ENCODE results near the gene FXYD1.

DNA sequence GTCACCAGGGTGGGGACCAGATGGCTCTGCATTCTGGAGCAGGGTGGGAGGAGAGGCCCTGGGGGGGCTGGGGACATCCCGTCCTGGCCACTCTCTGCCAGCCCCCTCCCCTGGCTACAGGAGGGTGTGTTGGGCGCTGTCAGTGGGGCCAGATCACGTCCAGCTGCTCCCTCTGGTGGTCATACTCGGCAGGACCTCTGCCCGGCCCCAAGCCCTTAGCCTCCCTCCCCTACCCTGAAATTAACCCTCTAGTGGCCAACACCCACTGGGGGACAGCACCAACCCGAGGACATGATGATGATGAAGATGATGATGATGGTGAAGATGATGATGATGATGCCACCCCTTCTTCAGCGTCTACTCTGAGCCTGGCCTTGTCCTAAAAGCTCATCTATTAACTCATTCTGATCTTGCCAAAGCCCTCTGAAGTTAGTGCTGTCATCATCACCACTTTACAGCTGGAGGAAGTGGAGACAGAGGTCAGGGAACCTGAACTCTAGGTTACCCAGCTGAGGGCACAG, 3.2 kb upstream of the FXYD1 start:
- TF ChIP-seq, protein P1, sequence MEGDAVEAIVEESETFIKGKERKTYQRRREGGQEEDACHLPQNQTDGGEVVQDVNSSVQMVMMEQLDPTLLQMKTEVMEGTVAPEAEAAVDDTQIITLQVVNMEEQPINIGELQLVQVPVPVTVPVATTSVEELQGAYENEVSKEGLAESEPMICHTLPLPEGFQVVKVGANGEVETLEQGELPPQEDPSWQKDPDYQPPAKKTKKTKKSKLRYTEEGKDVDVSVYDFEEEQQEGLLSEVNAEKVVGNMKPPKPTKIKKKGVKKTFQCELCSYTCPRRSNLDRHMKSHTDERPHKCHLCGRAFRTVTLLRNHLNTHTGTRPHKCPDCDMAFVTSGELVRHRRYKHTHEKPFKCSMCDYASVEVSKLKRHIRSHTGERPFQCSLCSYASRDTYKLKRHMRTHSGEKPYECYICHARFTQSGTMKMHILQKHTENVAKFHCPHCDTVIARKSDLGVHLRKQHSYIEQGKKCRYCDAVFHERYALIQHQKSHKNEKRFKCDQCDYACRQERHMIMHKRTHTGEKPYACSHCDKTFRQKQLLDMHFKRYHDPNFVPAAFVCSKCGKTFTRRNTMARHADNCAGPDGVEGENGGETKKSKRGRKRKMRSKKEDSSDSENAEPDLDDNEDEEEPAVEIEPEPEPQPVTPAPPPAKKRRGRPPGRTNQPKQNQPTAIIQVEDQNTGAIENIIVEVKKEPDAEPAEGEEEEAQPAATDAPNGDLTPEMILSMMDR (IDR thresholded peaks at IDR 0.05), result peak; percentile 63 to 93 (median 91)
- no peak for TF ChIP-seq POLR2A (IDR thresholded peaks at IDR 0.05)

Data from esophagus squamous epithelium (tissue), 4 donors.